G401.6 (cell line): ENCODE data around the gene NDUFS7.
"Not testable (repeated sequence)": the region's sequence is repeated elsewhere in the genome, so short reads cannot be mapped to it uniquely, and the experiment has no call there.

Experiments
- FAIRE-seq: peaks from 2 replicates; lab custom pipeline; 2012; peaks lifted over from hg19 to GRCh38; lab: Jason Lieb, UNC

NDUFS7 gene

DNA sequence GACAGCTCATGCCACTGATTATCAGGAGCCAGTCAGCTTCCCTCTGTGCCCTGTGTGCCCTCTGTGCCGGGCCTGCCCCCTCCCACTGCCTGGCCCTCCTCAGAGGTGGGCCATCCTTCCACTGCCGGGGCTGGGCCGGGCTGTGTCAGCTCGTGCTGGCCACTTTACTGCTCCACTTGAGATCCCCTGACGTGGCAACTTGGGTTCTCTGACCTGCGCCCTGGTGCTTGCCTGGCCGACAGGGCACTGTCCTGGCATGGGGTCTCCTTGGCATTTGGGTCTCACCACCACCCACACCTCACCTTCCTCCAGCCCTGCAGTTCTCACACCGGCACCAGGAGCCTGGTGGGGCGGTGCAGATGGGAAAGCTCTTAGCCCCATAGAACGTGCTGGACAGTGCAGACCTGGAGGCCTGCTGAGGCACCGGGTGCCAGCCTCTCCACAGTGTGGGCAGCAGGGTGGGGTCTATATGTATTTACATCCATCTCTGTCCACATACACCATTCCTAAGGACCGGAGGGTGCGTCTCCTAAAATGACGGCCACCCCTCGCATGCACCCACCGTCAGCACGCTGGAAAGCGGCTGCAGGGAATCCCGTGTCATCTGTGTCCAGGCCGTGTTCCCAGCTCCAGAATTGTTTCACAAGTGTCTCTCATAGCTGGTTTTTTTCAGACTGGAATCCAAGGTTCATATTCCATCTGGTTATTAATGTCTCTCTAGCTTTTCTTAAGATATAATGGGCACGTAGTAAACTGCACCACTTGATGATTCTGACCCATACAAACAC, 35.4 kb downstream of the NDUFS7 start:
- no peak for FAIRE-seq

DNA sequence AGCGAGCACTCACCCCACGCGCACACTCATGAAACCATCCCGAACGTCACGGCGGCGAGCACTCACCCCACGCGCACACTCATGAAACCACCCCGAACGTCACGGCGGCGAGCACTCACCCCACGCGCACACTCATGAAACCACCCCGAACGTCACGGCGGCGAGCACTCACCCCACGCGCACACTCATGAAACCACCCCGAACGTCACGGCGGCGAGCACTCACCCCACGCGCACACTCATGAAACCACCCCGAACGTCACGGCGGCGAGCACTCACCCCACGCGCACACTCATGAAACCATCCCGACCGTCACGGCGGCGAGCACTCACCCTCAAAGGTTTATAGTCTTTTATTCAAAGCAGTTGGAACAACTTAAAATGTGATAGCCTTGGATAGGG, 36.4 kb downstream of the NDUFS7 start:
- FAIRE-seq = not testable (repeated sequence)

DNA sequence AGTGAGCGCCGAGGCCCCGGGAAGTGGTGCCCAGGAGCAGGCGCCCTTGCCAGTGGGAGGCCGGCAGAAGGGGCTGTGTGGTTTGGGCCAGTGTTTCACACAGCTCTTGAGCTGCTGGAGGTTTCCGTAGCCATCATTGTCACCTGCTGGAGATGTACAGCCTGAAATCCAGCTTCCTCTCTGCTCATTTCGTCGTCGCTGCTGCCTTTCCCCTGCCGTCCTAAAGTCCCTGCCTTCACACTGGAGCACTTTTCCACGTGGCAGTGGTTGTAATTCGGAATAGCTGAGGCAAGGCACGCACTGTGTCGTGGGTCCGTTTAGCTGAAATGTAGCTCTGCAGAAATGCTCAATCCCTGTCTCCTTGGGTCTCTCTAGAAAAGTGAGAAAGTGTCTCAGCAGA, 36.9 kb downstream of the NDUFS7 start:
- FAIRE-seq = no peak

- FAIRE-seq = no peak
Measured at GRCh38 chr19:1421218-1421957, 37.7 kb downstream of the NDUFS7 start.

GRCh38 chr19:1421958-1422305, 38.2 kb downstream of the NDUFS7 start:
- no peak for FAIRE-seq

DNA sequence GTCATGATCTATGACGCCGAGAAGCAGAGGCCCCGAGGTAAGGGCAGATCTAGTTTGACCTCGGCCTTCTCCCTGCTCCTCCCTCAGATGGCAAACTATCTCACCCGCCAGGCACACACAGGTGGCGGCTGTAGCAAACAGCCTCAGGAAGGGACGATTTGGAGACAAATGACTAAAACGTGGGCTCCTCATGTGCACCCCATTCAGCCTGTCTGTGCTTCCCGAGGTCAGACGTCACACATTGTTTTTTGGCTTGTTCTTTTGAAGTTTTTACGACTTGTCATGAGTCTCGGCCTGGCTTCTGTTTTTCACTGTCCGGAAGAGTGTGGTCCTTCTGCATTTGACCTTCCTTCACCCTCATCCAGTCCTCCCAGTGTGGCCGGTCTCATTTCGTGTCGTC, 38.7 kb downstream of the NDUFS7 start:
- FAIRE-seq = no peak

DNA sequence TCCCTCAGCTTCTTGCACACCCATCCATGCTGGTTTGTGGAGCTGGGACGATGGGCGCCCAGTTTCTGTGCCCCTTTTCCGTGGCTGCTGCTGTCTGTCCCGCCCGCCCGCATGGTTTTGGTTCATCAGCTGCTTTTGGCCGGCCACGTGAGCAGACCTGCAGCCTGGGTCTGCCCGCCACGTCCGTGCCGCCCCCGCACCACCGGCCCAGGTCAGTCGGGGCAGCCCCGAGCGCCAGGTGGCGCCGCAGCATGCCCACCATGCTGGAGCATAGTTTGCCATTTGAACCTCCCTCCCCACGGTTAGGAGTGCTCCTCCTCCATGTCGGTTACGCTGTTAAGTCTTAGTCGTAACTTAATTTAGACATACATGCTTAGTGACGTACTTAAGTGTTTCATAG, 39.2 kb downstream of the NDUFS7 start:
- FAIRE-seq = no peak

DNA sequence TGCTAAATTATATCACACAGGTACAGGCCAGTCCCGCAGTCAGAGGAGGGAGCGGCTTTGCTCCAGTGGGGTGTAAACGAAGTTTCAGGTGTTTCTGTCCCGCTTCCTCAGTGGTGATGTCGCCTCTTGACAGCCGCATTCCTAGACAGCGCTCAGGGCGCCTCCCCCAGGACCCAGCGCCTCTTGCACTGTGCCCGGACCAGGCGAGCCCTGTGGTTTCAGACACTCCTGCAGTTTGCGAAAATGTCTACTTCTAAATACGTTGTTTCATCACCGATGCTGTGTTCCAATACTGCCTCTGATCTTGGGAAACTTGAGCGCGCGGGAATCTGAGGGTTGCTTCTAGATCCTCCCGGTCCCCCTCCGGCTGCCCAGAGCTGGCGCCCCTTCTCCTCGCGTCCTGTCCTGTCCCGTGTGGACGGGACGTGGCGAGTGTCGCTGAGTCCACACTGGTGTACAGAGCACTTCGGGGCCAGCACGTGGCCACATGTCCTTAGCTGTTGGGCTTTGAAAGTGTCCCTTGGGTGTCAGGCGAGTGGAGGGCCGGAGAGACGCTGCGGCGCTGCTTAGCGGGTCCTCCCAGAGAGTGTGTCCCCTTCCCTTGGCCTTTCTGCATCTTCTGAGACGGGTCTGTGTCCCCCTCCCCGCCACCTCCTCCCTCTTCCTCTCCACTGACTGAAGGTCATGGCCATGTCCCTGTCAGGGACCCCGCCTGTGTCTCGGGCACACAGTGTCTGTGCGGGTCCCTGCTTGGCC, 39.9 kb downstream of the NDUFS7 start:
- no peak for FAIRE-seq

GRCh38 chr19:1424192-1424955, 40.7 kb downstream of the NDUFS7 start:
- no peak for FAIRE-seq

DNA sequence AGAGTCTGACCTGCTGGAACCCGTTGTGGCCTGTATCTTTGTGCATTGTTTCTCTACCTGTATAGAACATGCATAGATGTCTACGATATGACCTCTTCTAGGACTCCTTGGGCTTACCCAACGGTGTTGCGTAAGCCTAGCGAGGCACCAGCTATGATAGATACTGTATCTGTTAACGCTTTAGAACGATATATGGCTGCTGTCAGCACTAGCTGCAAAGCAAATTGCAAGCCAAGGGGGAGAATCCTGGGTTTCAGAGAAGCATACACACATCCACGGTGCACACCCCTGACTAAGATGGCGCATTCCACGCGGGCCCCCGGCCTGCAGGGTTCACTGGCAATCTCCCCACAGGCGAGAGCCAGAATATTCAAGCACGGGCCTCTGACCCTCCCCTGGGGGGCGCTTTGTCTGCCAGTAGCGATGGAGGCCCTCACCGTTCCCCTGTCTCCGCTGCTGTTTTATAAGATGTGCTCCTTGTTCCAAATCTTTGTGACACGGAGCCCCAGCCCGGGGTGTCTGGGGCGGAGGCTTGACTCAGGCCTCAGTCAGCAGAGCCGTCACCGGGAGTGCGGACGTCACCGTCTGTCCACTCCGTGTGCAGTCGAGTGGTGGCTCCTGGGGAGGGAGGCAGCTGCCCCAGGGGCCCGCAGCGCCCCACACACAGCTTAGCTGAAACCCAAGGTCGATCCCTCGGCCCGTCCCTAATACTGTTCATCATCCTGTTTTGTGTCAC, 41.6 kb downstream of the NDUFS7 start:
- no peak for FAIRE-seq

DNA sequence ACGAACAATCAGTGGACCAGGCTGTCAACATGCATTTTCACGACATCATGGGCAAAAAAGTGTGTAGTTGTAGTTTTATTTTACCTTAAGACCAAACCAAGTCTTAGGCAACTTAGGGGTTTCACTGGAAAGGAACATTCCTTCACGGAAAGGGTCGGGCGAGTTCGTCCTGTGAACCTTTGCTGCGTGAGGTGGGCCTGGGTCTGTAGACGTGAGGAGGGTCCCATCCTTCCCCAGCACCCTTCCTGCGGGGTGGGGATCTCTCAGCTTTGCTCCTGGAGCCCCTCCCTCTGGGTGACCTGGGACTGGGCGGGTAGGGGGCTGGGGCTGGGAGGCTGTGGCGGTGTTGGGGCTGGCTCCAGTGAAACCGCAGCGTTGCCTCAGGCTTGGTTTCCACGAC, 42.2 kb downstream of the NDUFS7 start:
- no peak for FAIRE-seq

DNA sequence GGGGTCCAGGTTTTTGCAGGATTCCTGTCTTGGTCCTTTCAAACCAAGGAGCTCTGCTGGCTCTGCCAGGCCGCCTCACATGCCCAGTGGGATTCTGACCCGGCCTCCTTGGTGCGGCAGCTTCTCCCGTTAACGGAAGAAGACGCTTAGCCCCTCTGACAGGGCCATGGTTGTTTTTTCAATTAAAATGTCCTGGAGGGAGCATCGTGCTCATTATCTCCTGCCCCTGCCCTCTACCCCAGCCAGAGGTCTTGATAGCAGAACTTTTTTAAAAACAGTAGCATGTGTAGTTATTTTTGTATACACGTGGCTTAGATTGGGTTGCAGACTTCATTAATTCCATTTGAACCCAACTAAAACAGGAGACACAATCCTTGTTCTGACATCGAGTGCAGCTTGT, 43.0 kb downstream of the NDUFS7 start:
- FAIRE-seq = no peak

DNA sequence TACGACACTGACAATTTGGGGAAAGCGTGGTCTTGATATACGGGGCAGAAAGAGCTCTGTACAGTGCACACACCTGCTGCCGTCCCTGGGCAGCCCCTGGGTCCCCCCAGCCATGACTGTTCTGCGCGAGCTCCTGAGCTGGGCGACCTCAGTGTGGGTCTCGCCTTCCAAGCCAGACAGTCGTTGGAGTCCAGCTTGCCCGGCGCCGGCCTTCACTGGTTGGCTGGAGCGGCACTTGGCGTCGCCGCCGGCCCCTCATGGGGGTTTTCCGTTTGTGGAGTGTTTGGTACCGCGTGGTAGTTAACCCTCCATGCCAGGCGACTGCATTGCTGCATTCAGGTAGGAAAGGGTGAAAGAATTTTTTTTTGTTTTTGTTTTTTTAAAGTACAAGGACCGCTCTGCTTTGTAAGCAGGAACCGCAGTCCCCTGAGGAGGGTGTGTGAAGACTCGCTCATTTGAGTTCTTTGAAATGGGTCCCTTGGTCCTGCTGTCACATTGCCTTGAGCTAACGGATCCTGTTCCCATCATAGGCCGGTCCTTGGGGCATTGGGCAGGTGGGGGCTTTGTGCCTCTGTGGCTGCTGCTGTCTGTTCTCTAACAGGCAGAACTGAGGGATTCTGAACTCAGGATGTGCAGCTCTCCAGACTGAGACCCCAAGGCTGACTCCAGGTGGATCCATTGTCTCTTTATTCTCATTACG, 43.7 kb downstream of the NDUFS7 start:
- FAIRE-seq = no peak

- FAIRE-seq = no peak
Measured at GRCh38 chr19:1428738-1429391, 45.2 kb downstream of the NDUFS7 start.

DNA sequence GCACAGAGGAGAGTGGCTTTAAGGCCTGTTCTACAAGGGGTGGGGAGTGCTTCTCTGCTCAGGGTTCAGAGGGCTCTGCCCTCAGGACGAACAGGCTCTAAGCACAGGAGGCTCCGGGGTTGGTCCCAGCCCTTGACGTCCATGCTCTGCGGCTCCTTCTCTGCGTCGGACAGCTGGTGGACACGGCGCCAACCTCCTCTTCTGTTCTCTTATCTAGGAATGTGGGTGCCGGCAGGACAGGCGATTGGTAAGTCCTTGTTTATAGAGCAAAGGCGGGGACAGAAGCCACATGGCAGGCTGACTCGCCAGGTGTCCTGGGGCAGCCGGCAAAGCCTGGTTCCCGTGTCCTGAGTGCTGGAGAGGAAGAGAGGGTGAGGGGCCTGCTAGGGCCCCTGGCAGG, 46.0 kb downstream of the NDUFS7 start:
- FAIRE-seq = no peak

DNA sequence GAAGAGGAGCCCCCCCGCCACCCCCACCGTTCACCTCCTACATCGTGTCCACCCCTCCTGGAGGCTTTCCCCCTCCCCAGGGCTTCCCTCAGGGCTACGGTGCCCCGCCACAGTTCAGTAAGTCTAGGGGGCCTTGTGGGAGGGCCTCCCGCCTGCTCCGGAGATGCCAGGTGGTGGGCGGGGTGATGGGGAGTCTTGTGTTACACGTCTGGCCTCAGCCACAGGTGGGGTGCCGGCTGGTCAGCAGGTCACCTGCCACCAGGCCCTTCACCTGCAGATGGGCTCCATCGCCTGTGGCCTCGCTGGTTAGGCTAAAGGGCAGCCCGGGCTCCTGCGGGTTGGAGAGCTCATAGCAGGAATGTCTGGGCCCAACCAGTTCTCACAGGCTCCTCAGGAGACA, 46.5 kb downstream of the NDUFS7 start:
- FAIRE-seq = no peak

DNA sequence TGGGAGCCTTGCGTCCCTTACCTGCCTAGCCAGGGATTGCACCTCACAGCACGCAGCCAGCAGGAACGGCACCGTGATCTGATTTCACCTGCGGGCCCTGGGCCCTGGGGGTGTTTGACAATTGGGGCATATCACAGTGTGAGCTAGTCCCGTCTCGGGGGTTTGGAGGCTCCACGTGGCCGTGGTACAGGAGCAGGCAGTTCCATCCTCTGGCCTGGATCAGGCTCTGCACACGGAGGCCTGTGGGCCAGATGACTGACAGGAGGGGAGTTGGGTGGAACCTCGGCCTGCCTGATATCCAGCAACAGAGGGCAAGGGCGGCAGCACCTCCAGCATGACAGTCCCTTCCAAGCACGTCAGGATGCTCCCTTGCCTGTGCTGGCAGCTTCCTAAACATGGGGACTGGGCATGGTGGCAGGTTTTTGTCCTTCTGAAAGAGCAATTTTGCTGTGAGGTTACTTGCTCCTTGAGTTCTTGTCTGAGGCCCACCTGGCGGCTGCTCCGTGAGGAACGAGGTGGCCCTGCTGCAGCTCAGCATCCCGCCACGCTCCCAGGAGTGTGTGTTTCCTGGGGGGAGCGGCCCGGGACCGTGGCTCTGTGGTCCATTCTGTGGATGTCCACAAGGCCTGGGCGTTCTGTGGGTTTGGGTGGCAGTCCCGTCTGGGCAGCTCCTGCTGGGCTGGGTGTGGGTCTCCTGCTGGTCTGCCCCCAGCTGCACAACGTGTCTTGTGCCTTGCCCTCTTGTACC, 48.2 kb downstream of the NDUFS7 start:
- no peak for FAIRE-seq

- no peak for FAIRE-seq
Measured at GRCh38 chr19:1432507-1432887, 48.8 kb downstream of the NDUFS7 start.

DNA sequence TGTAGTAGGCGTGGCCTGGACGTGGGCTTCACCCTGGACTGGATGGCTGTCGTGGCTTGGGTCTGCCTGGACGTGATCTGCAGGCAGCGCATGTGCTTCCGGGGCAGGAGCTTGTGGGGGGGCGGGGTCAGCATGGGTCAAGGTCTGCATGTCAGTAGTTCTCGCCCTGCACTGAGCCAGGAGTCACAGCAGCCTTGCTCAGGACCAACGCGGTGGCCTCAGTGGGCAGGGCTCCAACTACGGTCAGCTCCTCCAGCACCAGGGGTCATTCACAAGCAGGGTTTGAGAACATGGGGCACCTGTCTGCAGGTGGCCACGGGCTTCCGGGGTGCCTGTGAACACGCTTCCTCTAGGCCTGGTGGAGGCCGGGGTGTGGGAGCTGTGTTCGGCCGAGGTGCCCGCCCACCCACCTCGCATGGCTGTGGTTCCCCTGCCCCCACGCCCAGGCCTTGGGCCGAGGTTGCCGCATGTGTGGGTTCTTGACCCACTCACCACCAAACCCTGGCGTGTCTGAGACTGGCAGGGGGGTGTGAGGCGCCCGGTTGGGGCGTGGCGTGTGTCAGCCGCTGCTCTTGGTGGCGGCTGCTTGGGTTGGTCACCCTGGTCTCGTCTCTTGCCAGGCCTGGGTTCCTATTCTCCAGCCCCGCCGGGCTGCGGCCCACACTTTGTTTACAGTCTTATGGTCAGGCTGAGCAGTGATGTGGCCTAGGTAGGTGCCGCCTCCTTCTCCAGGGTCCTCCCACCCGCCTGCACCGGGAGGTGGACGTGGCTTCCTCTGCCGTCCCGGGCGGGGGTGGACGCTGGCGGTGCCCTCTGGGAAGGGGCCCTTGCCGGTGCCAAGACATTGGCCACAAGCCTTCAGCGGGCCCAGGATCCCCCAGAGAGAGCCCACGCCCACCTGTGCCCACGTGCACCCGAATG, 49.7 kb downstream of the NDUFS7 start:
- FAIRE-seq = no peak
